Prostate gland (tissue), 2 donors: ENCODE data around the gene TEX55.

Source experiments
- POLR2A ChIP-seq: fragments of 450-650 bp; IDR thresholded peaks from one replicate; pipeline ENCODE4 v1.6.1; 2016; ENCODE audit warnings: antibody characterized with exemption, mild to moderate bottlenecking
- TF ChIP-seq, protein P1 (sequence below), 4 experiments: fragments of 200-600 bp in 2 of 4; fragments of 450-650 bp in 2 of 4; sonication (generic) in 2 of 4; IDR thresholded peaks; 1 replicate in 3 of 4; 2 replicates in 1 of 4; pipeline ENCODE4 v1.5.1; 2016 to 2019; ENCODE audit warnings: antibody characterized with exemption in 4 of 4, mild to moderate bottlenecking in 2 of 4, moderate library complexity in 2 of 4

DNA sequence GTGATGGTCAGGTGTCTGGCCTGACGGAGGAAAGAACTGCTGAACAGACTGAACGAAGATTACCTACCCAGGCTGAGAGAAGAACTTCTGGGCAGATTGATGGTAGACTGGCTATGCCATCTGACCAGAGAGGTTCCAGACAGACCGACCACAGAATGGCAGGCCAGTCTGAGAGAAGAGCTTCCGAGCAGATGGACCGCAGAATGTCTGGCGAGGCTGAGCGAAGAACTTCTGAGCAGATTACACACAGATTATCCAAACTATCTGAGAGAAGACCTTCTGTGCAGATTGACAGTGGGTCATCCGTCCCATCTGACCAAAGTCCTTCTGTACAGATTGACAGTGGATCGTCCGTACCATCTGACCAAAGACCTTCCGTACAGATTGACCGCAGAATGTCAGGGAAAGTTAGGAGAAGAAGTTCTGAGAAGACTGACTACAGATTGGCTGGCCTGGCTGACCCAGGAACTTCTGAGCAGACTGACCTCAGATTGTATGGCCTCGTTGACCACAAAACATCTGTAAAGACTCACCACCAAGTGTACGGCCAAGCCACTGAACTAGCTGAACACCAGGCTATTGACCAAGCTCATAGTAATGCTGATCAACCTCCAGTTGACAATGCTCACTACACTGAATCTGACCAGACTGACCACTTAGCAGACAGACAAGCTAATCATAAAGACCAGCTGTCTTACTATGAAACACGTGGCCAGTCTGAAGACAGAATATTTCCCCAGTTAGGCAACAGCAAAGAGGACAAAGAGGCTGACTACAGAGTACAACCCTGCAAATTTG is 812 bp downstream of the TEX55 start:
- TF ChIP-seq, protein P1, sequence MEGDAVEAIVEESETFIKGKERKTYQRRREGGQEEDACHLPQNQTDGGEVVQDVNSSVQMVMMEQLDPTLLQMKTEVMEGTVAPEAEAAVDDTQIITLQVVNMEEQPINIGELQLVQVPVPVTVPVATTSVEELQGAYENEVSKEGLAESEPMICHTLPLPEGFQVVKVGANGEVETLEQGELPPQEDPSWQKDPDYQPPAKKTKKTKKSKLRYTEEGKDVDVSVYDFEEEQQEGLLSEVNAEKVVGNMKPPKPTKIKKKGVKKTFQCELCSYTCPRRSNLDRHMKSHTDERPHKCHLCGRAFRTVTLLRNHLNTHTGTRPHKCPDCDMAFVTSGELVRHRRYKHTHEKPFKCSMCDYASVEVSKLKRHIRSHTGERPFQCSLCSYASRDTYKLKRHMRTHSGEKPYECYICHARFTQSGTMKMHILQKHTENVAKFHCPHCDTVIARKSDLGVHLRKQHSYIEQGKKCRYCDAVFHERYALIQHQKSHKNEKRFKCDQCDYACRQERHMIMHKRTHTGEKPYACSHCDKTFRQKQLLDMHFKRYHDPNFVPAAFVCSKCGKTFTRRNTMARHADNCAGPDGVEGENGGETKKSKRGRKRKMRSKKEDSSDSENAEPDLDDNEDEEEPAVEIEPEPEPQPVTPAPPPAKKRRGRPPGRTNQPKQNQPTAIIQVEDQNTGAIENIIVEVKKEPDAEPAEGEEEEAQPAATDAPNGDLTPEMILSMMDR (IDR thresholded peaks at IDR 0.05): no peak
- TF ChIP-seq POLR2A: no peak
